ENCODE results near the gene TNFAIP8. TPM values are rescaled to one million over a fixed set of nuclear protein-coding genes. Genes with fewer than 3 reads are reported as not detected.
"Not testable (repeated sequence)": the region's sequence is repeated elsewhere in the genome, so short reads cannot be mapped to it uniquely, and the experiment has no call there.

Gene TNFAIP8
- total and polyA plus RNA-seq, 4 experiments from 2014 or later, result 167 to 423 (median 226) TPM

GRCh38 chr5:119438587-119438917 is 82.7 kb downstream of the TNFAIP8 start:
- H3K4me1 Mint-ChIP-seq; H3K36me3 ChIP-seq (ENCODE audit: insufficient read depth, low read length); H3K9me3 Mint-ChIP-seq; H3K36me3 Mint-ChIP-seq; H3K27ac ChIP-seq (ENCODE audit: low read depth, low read length); H3K4me1 ChIP-seq (ENCODE audit: insufficient read depth, low read length); H3K27me3 ChIP-seq (ENCODE audit: insufficient read depth, low read length); intact Hi-C loops (cut with micrococcal nuclease); POLR2A ChIA-PET (ENCODE audit: partially characterized antibody); DNase-seq; H3K4me3 ChIP-seq (ENCODE audit: low read length in 2 of 2); H3K9me3 ChIP-seq (ENCODE audit: control insufficient read depth in 1 of 2, low read length in 2 of 2): not testable (repeated sequence)
- Mint-ChIP-seq H3K4me3 (peak overlapping the region in 6 of 8 donors; percentile 81 to 88 (median 85)), H3K27ac (peak overlapping the region in 1 of 7 donors; percentile 39), H3K27me3 (peaks cover 25 to 30% of the 10 kb centered on the region in 2 donors)
- CTCF ChIA-PET (ENCODE audit: partially characterized antibody), result interaction anchor here (1.4 to 2.8 kb wide), 2 partner anchors 27 to 450 kb away, joined by 4 to 11 read pairs; partner anchors contain the start of gene DTWD2

- H3K27ac ChIP-seq (ENCODE audit: low read depth, low read length), result no peak overlapping the region
- H3K27me3 Mint-ChIP-seq, result peaks cover 25 to 30% of the 10 kb centered on the region in 2 donors
- H3K27me3 ChIP-seq (ENCODE audit: insufficient read depth, low read length), result no peaks in the 10 kb centered on the region
- H3K4me1 Mint-ChIP-seq, result peaks cover 3 to 8% (median 8%) of the 10 kb centered on the region in 4 donors
- intact Hi-C loops (cut with micrococcal nuclease), result no loop called here
- no peaks in the 10 kb centered on the region for H3K9me3 ChIP-seq (ENCODE audit: control insufficient read depth in 1 of 2, low read length in 2 of 2)
- no peaks in the 10 kb centered on the region for H3K36me3 ChIP-seq (ENCODE audit: insufficient read depth, low read length)
- no peak for DNase-seq
- H3K4me3 ChIP-seq (ENCODE audit: low read length in 2 of 2), result peak overlapping the region; percentile 23 to 41
- CTCF ChIA-PET (ENCODE audit: partially characterized antibody), result interaction anchor here (0.6 to 2.8 kb wide), 5 partner anchors 10 to 541 kb away, joined by 3 to 11 read pairs (median 4); partner anchors contain the start of gene DTWD2
- H3K36me3 Mint-ChIP-seq, result no peaks in the 10 kb centered on the region
- peak overlapping the region in 3 of 7 donors; percentile 32 to 64 (median 39) for H3K27ac Mint-ChIP-seq
- H3K9me3 Mint-ChIP-seq, result peaks cover 0 to 9% (median 1%) of the 10 kb centered on the region in 8 donors
- no peaks in the 10 kb centered on the region for H3K4me1 ChIP-seq (ENCODE audit: insufficient read depth, low read length)
- POLR2A ChIA-PET (ENCODE audit: partially characterized antibody), result no interaction called here
- H3K4me3 Mint-ChIP-seq, result peak overlapping the region; percentile 81 to 88 (median 85)
Observed at GRCh38 chr5:119439140-119439631, 83.4 kb downstream of the TNFAIP8 start.

- H3K36me3 ChIP-seq (ENCODE audit: insufficient read depth, low read length); H3K9me3 ChIP-seq (ENCODE audit: control insufficient read depth in 1 of 2, low read length in 2 of 2); DNase-seq; H3K4me1 ChIP-seq (ENCODE audit: insufficient read depth, low read length); H3K4me1 Mint-ChIP-seq; H3K27ac ChIP-seq (ENCODE audit: low read depth, low read length); intact Hi-C loops (cut with micrococcal nuclease); H3K36me3 Mint-ChIP-seq; H3K27ac Mint-ChIP-seq; POLR2A ChIA-PET (ENCODE audit: partially characterized antibody); H3K27me3 ChIP-seq (ENCODE audit: insufficient read depth, low read length); H3K4me3 ChIP-seq (ENCODE audit: low read length in 2 of 2): not testable (repeated sequence)
- CTCF ChIA-PET (ENCODE audit: partially characterized antibody), result interaction anchor here (0.6 to 2.8 kb wide), 5 partner anchors 10 to 541 kb away, joined by 3 to 11 read pairs (median 4); partner anchors contain the start of gene DTWD2
- Mint-ChIP-seq H3K27me3 (peaks cover 25 to 30% of the 10 kb centered on the region in 2 donors), H3K4me3 (peak overlapping the region in 5 of 8 donors; percentile 83 to 88 (median 86)), H3K9me3 (peaks cover 0 to 10% (median 2%) of the 10 kb centered on the region in 8 donors)
Observed at GRCh38 chr5:119439632-119440031, 83.8 kb downstream of the TNFAIP8 start.

GRCh38 chr5:119444643-119445042 is 88.8 kb downstream of the TNFAIP8 start:
- POLR2A ChIA-PET (ENCODE audit: partially characterized antibody); H3K9me3 Mint-ChIP-seq; H3K36me3 Mint-ChIP-seq; H3K4me1 ChIP-seq (ENCODE audit: insufficient read depth, low read length); H3K4me3 Mint-ChIP-seq; H3K27me3 Mint-ChIP-seq; DNase-seq; H3K27ac ChIP-seq (ENCODE audit: low read depth, low read length); H3K36me3 ChIP-seq (ENCODE audit: insufficient read depth, low read length); H3K9me3 ChIP-seq (ENCODE audit: control insufficient read depth in 1 of 2, low read length in 2 of 2); H3K27ac Mint-ChIP-seq; H3K4me1 Mint-ChIP-seq; intact Hi-C loops (cut with micrococcal nuclease); H3K27me3 ChIP-seq (ENCODE audit: insufficient read depth, low read length); CTCF ChIA-PET (ENCODE audit: partially characterized antibody); H3K4me3 ChIP-seq (ENCODE audit: low read length in 2 of 2): not testable (repeated sequence)

- no peak overlapping the region for H3K27ac Mint-ChIP-seq
- CTCF ChIA-PET (ENCODE audit: partially characterized antibody), result no interaction called here
Observed at GRCh38 chr5:119445544-119445943, 89.7 kb downstream of the TNFAIP8 start.

More at GRCh38 chr5:119445544-119445943, 89.7 kb downstream of the TNFAIP8 start:
- Histone ChIP-seq H3K36me3 (ENCODE audit: insufficient read depth, low read length) (no peaks in the 10 kb centered on the region), H3K4me3 (ENCODE audit: low read length in 2 of 2) (no peak overlapping the region), H3K4me1 (ENCODE audit: insufficient read depth, low read length) (no peaks in the 10 kb centered on the region), H3K27me3 (ENCODE audit: insufficient read depth, low read length) (no peaks in the 10 kb centered on the region), H3K9me3 (ENCODE audit: control insufficient read depth in 1 of 2, low read length in 2 of 2) (no peaks in the 10 kb centered on the region), H3K27ac (ENCODE audit: low read depth, low read length) (no peak overlapping the region)
- Mint-ChIP-seq H3K4me3 (no peak overlapping the region), H3K9me3 (peaks cover 0 to 8% (median 2%) of the 10 kb centered on the region in 8 donors), H3K36me3 (no peaks in the 10 kb centered on the region), H3K4me1 (no peaks in the 10 kb centered on the region), H3K27me3 (peaks cover 0 to 5% of the 10 kb centered on the region in 2 donors)
- no peak for DNase-seq
- intact Hi-C loops (cut with micrococcal nuclease), result no loop called here
- POLR2A ChIA-PET (ENCODE audit: partially characterized antibody), result no interaction called here

Other genes with a start within 250 kb of the TNFAIP8 start
- 10 to 100 TPM; 60.2 to 79.1 TPM for gene HSD17B4, start 96.5 kb downstream of the TNFAIP8 start, total RNA-seq
- 10 to 100 TPM; 52.8 to 73.4 TPM for gene HSD17B4, start 96.5 kb downstream of the TNFAIP8 start, polyA plus RNA-seq